Naive thymus-derived CD8-positive, alpha-beta T cell (primary cell): ENCODE data around the gene TTBK1. TPM values are rescaled to one million over a fixed set of nuclear protein-coding genes. Genes with fewer than 3 reads are reported as not detected.

ENCODE experiments used
- ATAC-seq, 2 donors: fragments of 150-1000 bp; cut with Tn5 transposase in 1 of 2; sonication (Bioruptor Pico), chemical (Tn5 transposase) in 1 of 2; 1 replicate in 1 of 2; 2 replicates in 1 of 2; pipeline ENCODE4 v1.10.0; 2021; ENCODE audit warnings: mild to moderate bottlenecking in 2 of 2, moderate library complexity in 2 of 2
- POLR2A ChIA-PET: fragments of 350-600 bp; sonication (Branson Sonifier 250); formaldehyde crosslinking; loops from one replicate; lab custom pipeline; 2021; ENCODE audit warnings: antibody characterized with exemption; lab: Charles Lee
- DNase-seq, 10 donors: peaks; one replicate each; pipeline versions ENCODE4 v3.0.0 to v3.0.0-alpha.2; 2020 to 2022
- H3K27ac Mint-ChIP-seq, 10 donors: one replicate each; pipeline ENCODE4 v1.8.0; 2020 to 2022; ENCODE audit warnings: mild to moderate bottlenecking in 10 of 10, mixed read lengths in 10 of 10, moderate library complexity in 4 of 10, inconsistent platforms in 1 of 10
- H3K27me3 Mint-ChIP-seq, 5 donors: one replicate each; pipeline ENCODE4 v1.8.0; 2021 to 2022; ENCODE audit warnings: mixed read lengths in 5 of 5
- H3K36me3 Mint-ChIP-seq, 3 donors: one replicate each; pipeline ENCODE4 v1.8.0; 2020 to 2022; ENCODE audit warnings: mixed read lengths in 3 of 3, mild to moderate bottlenecking in 2 of 3, inconsistent platforms in 1 of 3
- H3K4me1 Mint-ChIP-seq, 4 donors: one replicate each; pipeline ENCODE4 v1.8.0; 2021 to 2022; ENCODE audit warnings: mixed read lengths in 4 of 4
- H3K4me3 Mint-ChIP-seq, 10 donors: one replicate each; pipeline ENCODE4 v1.8.0; 2020 to 2022; ENCODE audit warnings: mild to moderate bottlenecking in 10 of 10, mixed read lengths in 10 of 10, moderate library complexity in 6 of 10, inconsistent platforms in 1 of 10
- H3K9me3 Mint-ChIP-seq, 9 donors: one replicate each; pipeline ENCODE4 v1.8.0; 2020 to 2022; ENCODE audit warnings: mixed read lengths in 9 of 9, mild to moderate bottlenecking in 3 of 9, inconsistent platforms in 1 of 9, moderate library complexity in 1 of 9
- polyA plus RNA-seq, 3 donors: library from polyadenylated mRNA; unstranded; fragments of 300-500 nt; fragmentation: Illumina TruSeq; gene quantifications; one replicate each; pipeline ENCODE4 v1.2.3, GENCODE V29; 2021
- total RNA-seq, 8 experiments: library from RNA in 2 of 8; stranded (reverse) in 2 of 8; gene quantifications; one replicate each; pipeline ENCODE4 v1.2.3 and lab custom pipeline; 2021 to 2026

The TTBK1 gene
- total and polyA plus RNA-seq, 5 experiments from 2014 or later, result not detected

- H3K27me3 Mint-ChIP-seq, result no peaks in the 10 kb centered on the region
- no peaks in the 10 kb centered on the region for H3K9me3 Mint-ChIP-seq
- ATAC-seq, result no peak
- H3K4me1 Mint-ChIP-seq, result peaks cover 10 to 19% (median 14%) of the 10 kb centered on the region in 4 donors
- DNase-seq, result no peak
- H3K36me3 Mint-ChIP-seq, result peaks cover 0 to 15% (median 8%) of the 10 kb centered on the region in 3 donors
- peak overlapping the region in 5 of 10 donors; percentile 2 to 47 (median 18) for H3K4me3 Mint-ChIP-seq
- peak overlapping the region in 5 of 10 donors; percentile 4 to 84 (median 56) for H3K27ac Mint-ChIP-seq
- POLR2A ChIA-PET, result no interaction called here
Observed at GRCh38 chr6:43331891-43332290, 88.6 kb downstream of the TTBK1 start.

- peak overlapping the region in 4 of 10 donors; percentile 48 to 79 (median 58) for H3K27ac Mint-ChIP-seq
- DNase-seq (peak in 1 of 10 donors; percentile 5), ATAC-seq (no peak)
- peaks cover 11 to 23% (median 14%) of the 10 kb centered on the region in 4 donors for H3K4me1 Mint-ChIP-seq
- H3K27me3 Mint-ChIP-seq, result no peaks in the 10 kb centered on the region
- peaks cover 0 to 35% (median 10%) of the 10 kb centered on the region in 3 donors for H3K36me3 Mint-ChIP-seq
- POLR2A ChIA-PET, result interaction anchor here (0.6 to 1.3 kb wide), 2 partner anchors 26 to 101 kb away, joined by 3 read pairs; partner anchors contain the start of gene CRIP3
- no peak overlapping the region for H3K4me3 Mint-ChIP-seq
- no peaks in the 10 kb centered on the region for H3K9me3 Mint-ChIP-seq
Observed at GRCh38 chr6:43334466-43335095, 91.3 kb downstream of the TTBK1 start.

- Mint-ChIP-seq H3K9me3 (no peaks in the 10 kb centered on the region), H3K36me3 (peaks cover 5 to 44% (median 19%) of the 10 kb centered on the region in 3 donors), H3K4me1 (peaks cover 11 to 23% (median 14%) of the 10 kb centered on the region in 4 donors), H3K4me3 (no peak overlapping the region), H3K27me3 (no peaks in the 10 kb centered on the region), H3K27ac (peak overlapping the region in 2 of 10 donors; percentile 24 to 40)
- ATAC-seq (no peak), DNase-seq (no peak)
- POLR2A ChIA-PET, result no interaction called here
Observed at GRCh38 chr6:43335469-43335868, 92.2 kb downstream of the TTBK1 start.

- Mint-ChIP-seq H3K4me1 (peaks cover 9 to 18% (median 11%) of the 10 kb centered on the region in 4 donors), H3K27me3 (no peaks in the 10 kb centered on the region), H3K9me3 (no peaks in the 10 kb centered on the region), H3K36me3 (peaks cover 9 to 53% (median 25%) of the 10 kb centered on the region in 3 donors), H3K27ac (peak overlapping the region in 1 of 10 donors; percentile 25), H3K4me3 (no peak overlapping the region)
- ATAC-seq, result no peak
- no peak for DNase-seq
- POLR2A ChIA-PET, result no interaction called here
Observed at GRCh38 chr6:43336382-43336781, 93.1 kb downstream of the TTBK1 start.

Other genes starting within 250 kb of the TTBK1 start
- gene MEA1, start 229.5 kb upstream of the TTBK1 start, total RNA-seq, result 10 to 100 TPM; 33.9 to 38.4 TPM
- 10 to 100 TPM; 73.4 to 90.9 (median 77.5) TPM for gene MEA1, start 229.5 kb upstream of the TTBK1 start, polyA plus RNA-seq
- gene KLHDC3, start 229.2 kb upstream of the TTBK1 start, total RNA-seq, result 10 to 100 TPM; 71.6 to 77.3 TPM
- 100 to 1,000 TPM; 107 to 136 (median 117) TPM for gene KLHDC3, start 229.2 kb upstream of the TTBK1 start, polyA plus RNA-seq
- 10 to 100 TPM; 53.9 to 55.5 TPM for gene RRP36, start 221.9 kb upstream of the TTBK1 start, total RNA-seq
- 10 to 100 TPM; 52.7 to 74.5 (median 57.8) TPM for gene RRP36, start 221.9 kb upstream of the TTBK1 start, polyA plus RNA-seq
- 10 to 100 TPM; 13.2 to 14.4 TPM for gene CUL7, start 189.6 kb upstream of the TTBK1 start, total RNA-seq
- 1 to 10 TPM; 1.6 to 3.5 (median 1.6) TPM for gene CUL7, start 189.6 kb upstream of the TTBK1 start, polyA plus RNA-seq
- 10 to 100 TPM; 58.1 to 59.3 TPM for gene MRPL2, start 184.0 kb upstream of the TTBK1 start, total RNA-seq
- gene MRPL2, start 184.0 kb upstream of the TTBK1 start, polyA plus RNA-seq, result 10 to 100 TPM; 40.7 to 69.9 (median 59.5) TPM
- 10 to 100 TPM; 57.2 to 64.6 TPM for gene KLC4, start 183.8 kb upstream of the TTBK1 start, total RNA-seq
- 10 to 100 TPM in 2 of 3 donors, 1 to 10 TPM in 1; 9.9 to 12.7 (median 10.9) TPM for gene KLC4, start 183.8 kb upstream of the TTBK1 start, polyA plus RNA-seq
- 10 to 100 TPM; 19.4 to 22.2 TPM for gene PTK7, start 167.2 kb upstream of the TTBK1 start, total RNA-seq
- 10 to 100 TPM in 1 of 3 donors, 1 to 10 TPM in 1, not detected in 1; 6.5 to 10.3 TPM for gene PTK7, start 167.2 kb upstream of the TTBK1 start, polyA plus RNA-seq
- 10 to 100 TPM; 26.5 to 27.3 TPM for gene SRF, start 72.2 kb upstream of the TTBK1 start, total RNA-seq
- gene SRF, start 72.2 kb upstream of the TTBK1 start, polyA plus RNA-seq, result 1 to 10 TPM; 3.9 to 6.9 (median 5.2) TPM
- gene CUL9, start 61.3 kb upstream of the TTBK1 start, total RNA-seq, result 100 to 1,000 TPM; 101 to 110 TPM
- gene CUL9, start 61.3 kb upstream of the TTBK1 start, polyA plus RNA-seq, result 10 to 100 TPM in 2 of 3 donors, 1 to 10 TPM in 1; 6.8 to 10.4 (median 10.3) TPM
- 10 to 100 TPM; 45.9 to 53.8 TPM for gene DNPH1, start 14.0 kb upstream of the TTBK1 start, total RNA-seq
- gene DNPH1, start 14.0 kb upstream of the TTBK1 start, polyA plus RNA-seq, result 100 to 1,000 TPM; 109 to 173 (median 121) TPM
- not detected for gene SLC22A7, start 54.8 kb downstream of the TTBK1 start, total RNA-seq
- gene SLC22A7, start 54.8 kb downstream of the TTBK1 start, polyA plus RNA-seq, result not detected
- gene CRIP3, start 65.3 kb downstream of the TTBK1 start, total RNA-seq, result 1 to 10 TPM; 4.1 to 5.3 TPM
- not detected for gene CRIP3, start 65.3 kb downstream of the TTBK1 start, polyA plus RNA-seq
- 10 to 100 TPM; 34.4 to 35.0 TPM for gene ZNF318, start 126.2 kb downstream of the TTBK1 start, total RNA-seq
- 1 to 10 TPM; 3.4 to 7.0 (median 5.7) TPM for gene ZNF318, start 126.2 kb downstream of the TTBK1 start, polyA plus RNA-seq
- 10 to 100 TPM; 67.2 to 72.6 TPM for gene ABCC10, start 184.1 kb downstream of the TTBK1 start, total RNA-seq
- gene ABCC10, start 184.1 kb downstream of the TTBK1 start, polyA plus RNA-seq, result 10 to 100 TPM in 2 of 3 donors, 1 to 10 TPM in 1; 9.6 to 15.9 (median 10.6) TPM
- 1 to 10 TPM in 1 of 2 experiments, under 1 TPM in 1; 0.71 to 1.2 TPM for gene DLK2, start 212.1 kb downstream of the TTBK1 start, total RNA-seq
- 1 to 10 TPM in 1 of 3 donors, under 1 TPM in 1, not detected in 1; 0.22 to 1.2 TPM for gene DLK2, start 212.1 kb downstream of the TTBK1 start, polyA plus RNA-seq
- gene TJAP1, start 234.1 kb downstream of the TTBK1 start, total RNA-seq, result 10 to 100 TPM; 47.7 to 54.7 TPM
- gene TJAP1, start 234.1 kb downstream of the TTBK1 start, polyA plus RNA-seq, result 10 to 100 TPM in 1 of 3 donors, 1 to 10 TPM in 2; 5.1 to 12.1 (median 8.4) TPM